ENCODE results near the gene FUT9.

FUT9 gene

GRCh38 chr6:96110878-96111277, 95.1 kb downstream of the FUT9 start:
- TF ChIP-seq EGR1 (IDR thresholded peaks at IDR 0.05) = no peak
- no peak for TF ChIP-seq YY1 (IDR thresholded peaks at IDR 0.05; ENCODE audit: low read depth)
- TF ChIP-seq EP300 (IDR thresholded peaks at IDR 0.05; ENCODE audit: borderline replicate concordance) = no peak
- no peak for TF ChIP-seq RAD21 (IDR thresholded peaks at IDR 0.05; ENCODE audit: low read depth)
- TF ChIP-seq NFIC (IDR thresholded peaks at IDR 0.05) = no peak
- TF ChIP-seq TEAD4 (IDR thresholded peaks at IDR 0.05) = no peak
- TF ChIP-seq REST (IDR thresholded peaks at IDR 0.05; ENCODE audit: low read depth) = no peak
- TF ChIP-seq FOXM1 (IDR thresholded peaks at IDR 0.05; ENCODE audit: borderline replicate concordance, low read depth) = no peak
- no peak for TF ChIP-seq CEBPB (IDR thresholded peaks at IDR 0.05)
- no peak for TF ChIP-seq TAF1 (IDR thresholded peaks at IDR 0.05; ENCODE audit: low read depth)
- TF ChIP-seq USF1 (IDR thresholded peaks at IDR 0.05) = no peak
- TF ChIP-seq CREB1 (IDR thresholded peaks at IDR 0.05; ENCODE audit: low read depth) = no peak
- no peak for TF ChIP-seq ZBTB7A (IDR thresholded peaks at IDR 0.05; ENCODE audit: low read depth)
- TF ChIP-seq MAX (IDR thresholded peaks at IDR 0.05) = no peak
- no peak for TF ChIP-seq TCF12 (IDR thresholded peaks at IDR 0.05; ENCODE audit: low read depth)

- TF ChIP-seq REST (IDR thresholded peaks at IDR 0.05; ENCODE audit: low read depth) (peak; percentile 90), CREB1 (IDR thresholded peaks at IDR 0.05; ENCODE audit: low read depth) (no peak)
These were observed 100.9 kb downstream of the FUT9 start for GRCh38 chr6:96116674-96117073.

- TF ChIP-seq REST (IDR thresholded peaks at IDR 0.05; ENCODE audit: low read depth) (no peak), USF1 (IDR thresholded peaks at IDR 0.05) (no peak), CEBPB (IDR thresholded peaks at IDR 0.05) (no peak), RAD21 (IDR thresholded peaks at IDR 0.05; ENCODE audit: low read depth) (no peak), MAX (IDR thresholded peaks at IDR 0.05) (no peak), TEAD4 (IDR thresholded peaks at IDR 0.05) (no peak), FOXM1 (IDR thresholded peaks at IDR 0.05; ENCODE audit: borderline replicate concordance, low read depth) (no peak), CREB1 (IDR thresholded peaks at IDR 0.05; ENCODE audit: low read depth) (no peak), EGR1 (IDR thresholded peaks at IDR 0.05) (no peak), TCF12 (IDR thresholded peaks at IDR 0.05; ENCODE audit: low read depth) (no peak), YY1 (IDR thresholded peaks at IDR 0.05; ENCODE audit: low read depth) (no peak), EP300 (IDR thresholded peaks at IDR 0.05; ENCODE audit: borderline replicate concordance) (no peak), ZBTB7A (IDR thresholded peaks at IDR 0.05; ENCODE audit: low read depth) (no peak), TAF1 (IDR thresholded peaks at IDR 0.05; ENCODE audit: low read depth) (no peak), NFIC (IDR thresholded peaks at IDR 0.05) (no peak)
These were observed 109.0 kb downstream of the FUT9 start for GRCh38 chr6:96124778-96125177.

GRCh38 chr6:96138406-96138805, 122.6 kb downstream of the FUT9 start:
- TF ChIP-seq MAX (IDR thresholded peaks at IDR 0.05) = no peak
- no peak for TF ChIP-seq TAF1 (IDR thresholded peaks at IDR 0.05; ENCODE audit: low read depth)
- no peak for TF ChIP-seq YY1 (IDR thresholded peaks at IDR 0.05; ENCODE audit: low read depth)
- TF ChIP-seq NFIC (IDR thresholded peaks at IDR 0.05) = no peak
- TF ChIP-seq RAD21 (IDR thresholded peaks at IDR 0.05; ENCODE audit: low read depth) = no peak
- TF ChIP-seq TEAD4 (IDR thresholded peaks at IDR 0.05) = no peak
- no peak for TF ChIP-seq CREB1 (IDR thresholded peaks at IDR 0.05; ENCODE audit: low read depth)
- TF ChIP-seq CEBPB (IDR thresholded peaks at IDR 0.05) = no peak
- TF ChIP-seq EGR1 (IDR thresholded peaks at IDR 0.05) = no peak
- TF ChIP-seq TCF12 (IDR thresholded peaks at IDR 0.05; ENCODE audit: low read depth) = no peak
- TF ChIP-seq USF1 (IDR thresholded peaks at IDR 0.05) = no peak
- no peak for TF ChIP-seq REST (IDR thresholded peaks at IDR 0.05; ENCODE audit: low read depth)
- no peak for TF ChIP-seq EP300 (IDR thresholded peaks at IDR 0.05; ENCODE audit: borderline replicate concordance)
- TF ChIP-seq ZBTB7A (IDR thresholded peaks at IDR 0.05; ENCODE audit: low read depth) = no peak
